GM12801 (cell line): ENCODE data around the gene CWC27.

ENCODE experiments used
- CTCF ChIP-seq: IDR thresholded peaks from one replicate; pipeline ENCODE4 v1.5.1; 2011; ENCODE audit warnings: control low read depth; ENCODE audit not compliant: insufficient read length; ENCODE audit errors: extremely low read depth

CWC27 gene

GRCh38 chr5:64788156-64788555, 19.4 kb downstream of the CWC27 start:
- no peak for TF ChIP-seq CTCF

GRCh38 chr5:64789457-64789856, 20.7 kb downstream of the CWC27 start:
- TF ChIP-seq CTCF = no peak

DNA sequence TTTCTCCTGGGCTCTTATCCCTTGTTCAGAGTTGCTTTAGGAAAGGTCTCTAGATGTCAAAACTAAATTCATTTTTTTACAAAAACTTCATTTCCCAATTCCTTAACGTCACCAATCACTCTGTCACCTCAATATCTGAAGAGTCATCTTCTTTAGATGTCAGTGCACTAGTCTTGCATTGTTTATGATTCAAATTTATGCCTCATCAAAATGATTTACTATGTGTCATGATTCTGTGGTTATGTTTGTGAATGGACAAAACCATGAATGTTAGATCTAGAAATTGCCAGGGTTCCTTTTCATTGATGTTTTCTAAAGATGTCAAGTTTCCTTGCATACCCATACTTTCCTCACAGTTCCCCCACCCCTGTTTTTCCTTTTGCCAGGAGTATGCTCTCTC, 21.5 kb downstream of the CWC27 start:
- no peak for TF ChIP-seq CTCF

GRCh38 chr5:64792469-64792868, 23.7 kb downstream of the CWC27 start:
- no peak for TF ChIP-seq CTCF

DNA sequence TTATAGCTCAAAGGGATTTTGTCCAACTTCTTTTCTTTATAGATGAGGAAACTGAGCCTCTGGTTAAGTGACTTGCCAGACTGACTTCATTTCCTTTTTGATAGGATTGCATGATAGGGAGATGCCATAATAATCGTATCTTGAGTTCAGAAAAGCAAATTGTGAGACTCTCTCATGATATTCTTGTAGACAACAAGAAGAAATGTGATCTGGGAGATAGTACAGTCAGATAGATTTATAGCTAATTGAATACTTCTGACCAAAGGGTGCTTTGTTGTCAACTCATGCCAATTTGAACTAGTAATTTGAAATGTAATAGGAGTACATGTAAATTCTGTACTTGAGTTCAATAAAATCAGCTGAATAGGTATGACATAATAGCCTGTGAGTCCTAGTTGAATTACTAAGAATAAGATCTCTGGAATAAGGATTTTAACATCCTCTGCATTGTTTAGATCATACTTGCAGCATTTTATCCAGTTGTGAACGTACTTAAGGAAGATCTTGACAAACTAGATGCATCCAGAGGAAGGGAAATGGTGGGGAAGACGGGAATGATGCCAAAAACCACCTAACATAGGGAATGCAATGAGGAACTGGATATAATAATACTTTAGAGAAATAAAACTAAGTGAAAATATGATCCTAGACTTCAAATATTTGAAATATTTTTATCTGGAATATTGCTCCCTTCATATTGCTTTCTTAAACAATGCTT, 25.5 kb downstream of the CWC27 start:
- no peak for TF ChIP-seq CTCF

- TF ChIP-seq CTCF = no peak
Measured at GRCh38 chr5:64796301-64796700, 27.6 kb downstream of the CWC27 start.

GRCh38 chr5:64800926-64801325, 32.2 kb downstream of the CWC27 start:
- no peak for TF ChIP-seq CTCF

- no peak for TF ChIP-seq CTCF
Measured at GRCh38 chr5:64806537-64806936, 37.8 kb downstream of the CWC27 start.
